Measurements from ENCODE around the gene MAGEC3. TPM values are rescaled to one million over a fixed set of nuclear protein-coding genes. Genes with fewer than 3 reads are reported as not detected.

Gene MAGEC3, protein sequence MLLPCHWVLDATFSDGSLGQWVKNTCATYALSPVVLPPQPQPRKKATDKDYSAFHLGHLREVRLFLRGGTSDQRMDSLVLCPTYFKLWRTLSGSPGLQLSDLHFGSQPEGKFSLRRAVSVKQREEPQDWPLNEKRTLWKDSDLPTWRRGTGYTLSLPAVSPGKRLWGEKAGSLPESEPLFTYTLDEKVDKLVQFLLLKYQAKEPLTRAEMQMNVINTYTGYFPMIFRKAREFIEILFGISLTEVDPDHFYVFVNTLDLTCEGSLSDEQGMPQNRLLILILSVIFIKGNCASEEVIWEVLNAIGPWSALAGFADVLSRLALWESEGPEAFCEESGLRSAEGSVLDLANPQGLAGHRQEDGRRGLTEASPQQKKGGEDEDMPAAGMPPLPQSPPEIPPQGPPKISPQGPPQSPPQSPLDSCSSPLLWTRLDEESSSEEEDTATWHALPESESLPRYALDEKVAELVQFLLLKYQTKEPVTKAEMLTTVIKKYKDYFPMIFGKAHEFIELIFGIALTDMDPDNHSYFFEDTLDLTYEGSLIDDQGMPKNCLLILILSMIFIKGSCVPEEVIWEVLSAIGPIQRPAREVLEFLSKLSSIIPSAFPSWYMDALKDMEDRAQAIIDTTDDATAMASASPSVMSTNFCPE
- not detected for total RNA-seq

- Histone ChIP-seq H3K9me3 (no peaks in the 10 kb centered on the region), H3K4me3 (no peak within 1 kb of the TSS), H3K27ac (no peak within 1 kb of the TSS), H3K36me3 (no peaks in the 10 kb centered on the region), H3K27me3 (replicated peaks; ENCODE audit: insufficient read depth) (no peaks in the 10 kb centered on the region), H3K4me1 (replicated peaks) (no peaks in the 10 kb centered on the region)
- 94% methylated on average over 2 of the region's 2 CpGs for WGBS
- no peak for TF ChIP-seq POLR2AphosphoS5 (IDR thresholded peaks at IDR 0.05)
- TF ChIP-seq, protein P1, sequence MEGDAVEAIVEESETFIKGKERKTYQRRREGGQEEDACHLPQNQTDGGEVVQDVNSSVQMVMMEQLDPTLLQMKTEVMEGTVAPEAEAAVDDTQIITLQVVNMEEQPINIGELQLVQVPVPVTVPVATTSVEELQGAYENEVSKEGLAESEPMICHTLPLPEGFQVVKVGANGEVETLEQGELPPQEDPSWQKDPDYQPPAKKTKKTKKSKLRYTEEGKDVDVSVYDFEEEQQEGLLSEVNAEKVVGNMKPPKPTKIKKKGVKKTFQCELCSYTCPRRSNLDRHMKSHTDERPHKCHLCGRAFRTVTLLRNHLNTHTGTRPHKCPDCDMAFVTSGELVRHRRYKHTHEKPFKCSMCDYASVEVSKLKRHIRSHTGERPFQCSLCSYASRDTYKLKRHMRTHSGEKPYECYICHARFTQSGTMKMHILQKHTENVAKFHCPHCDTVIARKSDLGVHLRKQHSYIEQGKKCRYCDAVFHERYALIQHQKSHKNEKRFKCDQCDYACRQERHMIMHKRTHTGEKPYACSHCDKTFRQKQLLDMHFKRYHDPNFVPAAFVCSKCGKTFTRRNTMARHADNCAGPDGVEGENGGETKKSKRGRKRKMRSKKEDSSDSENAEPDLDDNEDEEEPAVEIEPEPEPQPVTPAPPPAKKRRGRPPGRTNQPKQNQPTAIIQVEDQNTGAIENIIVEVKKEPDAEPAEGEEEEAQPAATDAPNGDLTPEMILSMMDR (IDR thresholded peaks at IDR 0.05), result no peak
- TF ChIP-seq POLR2A (IDR thresholded peaks at IDR 0.05), result no peak
- no peak for DNase-seq (ENCODE audit: low spot score)
- intact Hi-C loops (cut with DNase I), result no loop called here
Observed at GRCh38 chrX:141838016-141838415, at the start of gene MAGEC3. Gene MAGEC3 (plus strand): TSS chrX:141838316. CDS start chrX:141838316, 0 bp downstream.

GRCh38 chrX:141791856-141792255, 46.3 kb upstream of the MAGEC3 start:
- 59% methylated on average over 2 of the region's 2 CpGs for WGBS
- Histone ChIP-seq H3K4me1 (replicated peaks) (no peaks in the 10 kb centered on the region), H3K27ac (no peak overlapping the region), H3K36me3 (no peaks in the 10 kb centered on the region), H3K27me3 (replicated peaks; ENCODE audit: insufficient read depth) (no peaks in the 10 kb centered on the region), H3K9me3 (no peaks in the 10 kb centered on the region), H3K4me3 (no peak overlapping the region)
- intact Hi-C loops (cut with DNase I), result no loop called here
- TF ChIP-seq POLR2AphosphoS5 (IDR thresholded peaks at IDR 0.05), result no peak
- TF ChIP-seq, protein P1 (IDR thresholded peaks at IDR 0.05), result no peak
- TF ChIP-seq POLR2A (IDR thresholded peaks at IDR 0.05), result no peak
- no peak for DNase-seq (ENCODE audit: low spot score)

GRCh38 chrX:141811438-141811837, 26.7 kb upstream of the MAGEC3 start:
- 100% methylated on average over 1 of the region's 1 CpG for WGBS
- Histone ChIP-seq H3K4me3 (no peak overlapping the region), H3K27ac (no peak overlapping the region), H3K36me3 (no peaks in the 10 kb centered on the region), H3K9me3 (no peaks in the 10 kb centered on the region), H3K4me1 (replicated peaks) (no peaks in the 10 kb centered on the region), H3K27me3 (replicated peaks; ENCODE audit: insufficient read depth) (no peaks in the 10 kb centered on the region)
- intact Hi-C loops (cut with DNase I), result no loop called here
- TF ChIP-seq, protein P1 (IDR thresholded peaks at IDR 0.05), result no peak
- TF ChIP-seq POLR2AphosphoS5 (IDR thresholded peaks at IDR 0.05) (no peak), POLR2A (IDR thresholded peaks at IDR 0.05) (no peak)
- no peak for DNase-seq (ENCODE audit: low spot score)

DNA sequence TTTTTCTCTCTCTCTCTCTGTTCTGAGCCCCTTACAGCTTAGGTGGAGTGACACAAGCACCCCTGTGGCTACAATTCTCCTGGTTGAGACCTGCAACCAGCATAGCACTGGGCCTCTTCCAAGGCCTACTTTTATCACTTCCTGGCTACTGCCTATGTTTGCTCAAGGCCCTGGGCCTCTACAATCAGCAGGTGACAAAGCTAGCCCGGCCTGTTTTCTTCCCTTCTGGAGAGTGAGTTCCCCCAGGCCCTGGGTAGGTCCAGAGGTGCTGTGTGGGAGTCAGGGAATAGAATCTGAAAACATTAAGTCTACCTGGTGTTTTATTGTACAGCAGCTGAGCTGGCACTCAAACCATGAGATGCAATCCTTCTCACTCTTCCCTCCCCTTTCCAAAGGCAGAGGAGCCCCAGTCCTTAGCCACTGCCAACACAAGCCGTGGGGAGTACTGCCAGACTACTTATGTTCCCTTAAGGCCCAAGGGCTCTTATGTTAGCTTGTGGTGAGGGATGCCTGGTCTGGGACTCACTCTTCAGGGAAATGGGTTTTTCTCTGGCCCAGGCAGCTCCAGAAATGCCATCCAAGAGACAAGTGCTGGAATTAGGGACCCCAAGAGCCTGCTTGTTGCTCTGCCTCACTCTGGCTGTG, 23.8 kb upstream of the MAGEC3 start:
- Histone ChIP-seq H3K27me3 (replicated peaks; ENCODE audit: insufficient read depth) (no peaks in the 10 kb centered on the region), H3K27ac (no peak overlapping the region), H3K9me3 (no peaks in the 10 kb centered on the region), H3K4me1 (replicated peaks) (no peaks in the 10 kb centered on the region), H3K4me3 (no peak overlapping the region), H3K36me3 (no peaks in the 10 kb centered on the region)
- no peak for TF ChIP-seq POLR2A (IDR thresholded peaks at IDR 0.05)
- TF ChIP-seq, protein P1 (IDR thresholded peaks at IDR 0.05), result no peak
- no peak for TF ChIP-seq POLR2AphosphoS5 (IDR thresholded peaks at IDR 0.05)
- intact Hi-C loops (cut with DNase I), result no loop called here
- WGBS, result 24% methylated on average over 2 of the region's 2 CpGs
- DNase-seq (ENCODE audit: low spot score), result peak; percentile 9
